ENCODE data around the gene AMOTL2. TPM values are rescaled to one million over a fixed set of nuclear protein-coding genes. Genes with fewer than 3 reads are reported as not detected.

AMOTL2 gene
- total and polyA plus RNA-seq, 4 donors: 12.4 to 118 (median 55.7) TPM

DNA sequence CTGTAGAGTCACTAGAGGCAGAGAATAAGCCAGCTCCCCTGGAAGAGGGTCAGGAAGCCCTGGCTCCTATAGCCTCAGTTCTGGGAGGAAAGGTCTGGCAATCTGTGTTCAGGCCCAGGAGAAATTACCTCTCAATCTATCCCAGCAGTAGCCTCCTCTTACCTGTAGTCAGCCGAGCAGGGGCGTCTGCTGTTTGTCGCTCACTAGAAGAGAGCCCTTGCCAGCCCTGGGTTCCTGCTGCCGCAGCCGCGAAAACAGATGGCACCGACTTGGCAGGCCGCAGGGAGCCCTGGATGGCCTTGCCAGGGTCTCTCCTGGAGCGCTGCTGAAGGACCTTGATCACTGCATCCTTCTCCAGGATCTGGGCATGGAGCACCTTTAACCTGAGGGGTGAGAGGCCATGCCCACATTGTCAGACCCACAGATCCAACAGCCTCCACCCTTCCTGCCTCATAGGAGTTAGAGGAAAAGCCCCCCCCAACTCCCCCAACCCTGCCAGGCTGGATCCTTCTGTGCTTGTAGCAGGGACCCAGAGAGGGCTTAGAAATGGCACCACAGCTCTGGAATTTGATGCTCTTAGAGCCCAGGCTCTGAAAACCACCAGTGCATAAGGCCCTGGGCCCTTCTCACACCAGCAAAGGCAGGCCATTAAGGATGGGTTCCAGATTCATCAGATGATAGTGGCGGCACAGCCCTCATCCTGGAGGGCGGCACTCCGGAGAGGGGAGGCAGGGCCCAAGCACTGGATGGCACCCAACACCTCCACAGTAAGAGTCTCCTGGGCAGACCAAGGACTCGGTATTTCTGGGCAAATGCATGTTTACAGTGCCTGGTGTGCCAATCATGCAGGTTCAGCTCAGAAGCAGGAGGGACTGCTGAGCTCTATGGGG is 14.9 kb downstream of the AMOTL2 start:
- Histone ChIP-seq H3K36me3 (ENCODE audit: control insufficient read depth in 1 of 2, insufficient read depth in 2 of 2, low read length in 1 of 2) (peaks cover 5 to 29% of the 10 kb centered on the region in 2 donors), H3K4me1 (ENCODE audit: control insufficient read depth in 1 of 2, insufficient read depth in 2 of 2, low read length in 2 of 2) (peaks cover 0 to 6% of the 10 kb centered on the region in 2 donors), H3K27ac (ENCODE audit: low read depth in 1 of 2, low read length in 2 of 2) (peak overlapping the region in 1 of 2 donors; percentile 89), H3K27me3 (ENCODE audit: control insufficient read depth in 1 of 2, insufficient read depth in 2 of 2, low read length in 1 of 2) (no peaks in the 10 kb centered on the region), H3K4me3 (ENCODE audit: low read length in 2 of 2) (no peak overlapping the region), H3K9me3 (ENCODE audit: control insufficient read depth, low read length) (no peaks in the 10 kb centered on the region)
- DNase-seq (peak; percentile 42 to 73), ATAC-seq (ENCODE audit: low FRiP score) (no peak)
- 42 to 44% methylated on average over 13 of the region's 13 CpGs for WGBS, 2 donors
- intact Hi-C loops (cut with DNase I): loop anchor here in 1 of 2 donors (2.0 kb wide), 1 partner anchor 45 kb away; no protein-coding TSS in a partner anchor

DNA sequence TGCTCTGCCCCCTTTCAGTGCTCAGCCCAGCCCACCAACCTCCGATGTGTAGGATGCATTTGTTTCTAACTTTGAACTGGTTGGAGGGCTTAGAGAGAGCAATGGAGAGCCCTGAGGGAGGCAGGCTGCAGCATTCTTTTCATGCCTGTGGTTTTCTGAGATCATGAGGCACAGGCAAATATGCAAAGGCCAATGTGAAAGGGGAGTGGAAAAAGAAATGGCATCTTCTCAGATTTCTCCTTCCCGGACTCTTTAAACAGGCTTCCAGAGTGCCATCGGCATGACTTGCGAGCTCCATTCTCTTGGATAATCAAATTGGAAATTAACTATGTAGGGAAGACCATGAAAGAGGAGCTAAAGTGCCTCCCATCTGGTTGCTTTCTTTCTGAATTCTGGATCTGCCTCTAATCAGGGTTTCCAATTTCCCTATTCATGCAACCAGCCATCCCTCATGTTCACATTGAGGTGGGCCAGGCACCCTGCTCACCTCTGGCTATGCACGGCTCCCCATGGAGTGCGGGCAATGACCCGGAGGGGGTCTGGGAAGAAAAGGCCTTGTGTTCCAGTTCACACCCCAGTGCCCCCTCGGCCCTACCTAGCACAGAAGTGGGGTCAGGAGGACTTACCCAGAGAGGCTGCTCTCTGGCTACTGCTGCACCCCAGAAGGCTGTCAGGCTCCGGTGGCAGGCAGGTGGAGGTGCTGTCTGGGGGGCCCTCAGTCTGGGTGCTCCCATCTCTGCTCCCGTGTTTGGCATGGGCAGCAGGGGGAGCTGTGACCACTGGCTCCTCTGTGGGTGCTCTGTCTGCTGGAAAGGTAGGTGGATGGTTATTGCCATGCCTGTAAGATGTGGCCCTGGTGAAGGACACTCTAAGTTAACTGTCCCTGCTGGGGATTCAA is 16.1 kb downstream of the AMOTL2 start:
- Histone ChIP-seq H3K9me3 (ENCODE audit: control insufficient read depth, low read length) (no peaks in the 10 kb centered on the region), H3K4me1 (ENCODE audit: control insufficient read depth in 1 of 2, insufficient read depth in 2 of 2, low read length in 2 of 2) (peaks cover 0 to 6% of the 10 kb centered on the region in 2 donors), H3K27ac (ENCODE audit: low read depth in 1 of 2, low read length in 2 of 2) (peak overlapping the region; percentile 19 to 89), H3K4me3 (ENCODE audit: low read length in 2 of 2) (no peak overlapping the region), H3K27me3 (ENCODE audit: control insufficient read depth in 1 of 2, insufficient read depth in 2 of 2, low read length in 1 of 2) (no peaks in the 10 kb centered on the region), H3K36me3 (ENCODE audit: control insufficient read depth in 1 of 2, insufficient read depth in 2 of 2, low read length in 1 of 2) (peaks cover 6 to 30% of the 10 kb centered on the region in 2 donors)
- DNase-seq (peak; percentile 60 to 75), ATAC-seq (ENCODE audit: low FRiP score) (peak; percentile 73)
- 40 to 42% methylated on average over 10 of the region's 10 CpGs for WGBS, 2 donors
- intact Hi-C loops (cut with DNase I): loop anchor here in 1 of 2 donors (2.0 kb wide), 1 partner anchor 43 kb away; no protein-coding TSS in a partner anchor

DNA sequence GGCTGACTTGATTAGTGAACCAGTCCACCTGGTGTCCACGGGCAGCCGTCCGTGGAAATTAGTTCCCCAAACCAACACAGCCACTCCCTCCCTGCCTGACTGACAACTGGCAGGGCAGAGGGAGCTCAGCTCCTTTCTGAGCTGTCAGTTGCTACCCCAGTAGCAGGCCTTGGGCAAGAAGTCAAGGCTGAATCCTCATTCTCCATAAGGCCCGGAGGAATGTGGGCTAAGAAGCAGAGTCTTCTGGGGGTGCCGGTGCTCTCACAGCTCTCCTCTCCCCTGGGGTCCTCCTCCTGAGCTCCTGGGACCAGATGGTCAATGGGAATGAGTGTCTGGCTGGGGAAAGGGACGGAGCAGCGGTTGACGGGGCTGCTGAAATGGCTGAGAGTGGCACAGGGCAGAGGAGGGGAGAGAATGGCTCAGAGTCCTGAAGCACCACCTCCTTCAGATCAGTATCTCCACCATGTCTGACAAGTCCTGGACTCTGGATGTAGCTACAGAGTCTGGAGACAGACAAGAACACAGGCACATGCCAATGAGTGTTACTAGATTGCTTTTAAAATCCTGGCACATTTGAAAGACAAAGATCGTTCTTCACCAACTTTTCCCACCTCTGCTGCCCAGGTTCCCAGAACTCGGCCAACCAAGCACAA is 16.9 kb downstream of the AMOTL2 start:
- peaks cover 6 to 27% of the 10 kb centered on the region in 2 donors for H3K36me3 ChIP-seq (ENCODE audit: control insufficient read depth in 1 of 2, insufficient read depth in 2 of 2, low read length in 1 of 2)
- no peaks in the 10 kb centered on the region for H3K27me3 ChIP-seq (ENCODE audit: control insufficient read depth in 1 of 2, insufficient read depth in 2 of 2, low read length in 1 of 2)
- no peaks in the 10 kb centered on the region for H3K9me3 ChIP-seq (ENCODE audit: control insufficient read depth, low read length)
- peaks cover 0 to 6% of the 10 kb centered on the region in 2 donors for H3K4me1 ChIP-seq (ENCODE audit: control insufficient read depth in 1 of 2, insufficient read depth in 2 of 2, low read length in 2 of 2)
- intact Hi-C loops (cut with DNase I): no loop called here
- H3K4me3 ChIP-seq (ENCODE audit: low read length in 2 of 2): no peak overlapping the region
- DNase-seq (peak; percentile 42 to 64), ATAC-seq (ENCODE audit: low FRiP score) (peak; percentile 1)
- 48 to 49% methylated on average over 10 of the region's 10 CpGs for WGBS, 2 donors
- peak overlapping the region in 1 of 2 donors; percentile 78 for H3K27ac ChIP-seq (ENCODE audit: low read depth in 1 of 2, low read length in 2 of 2)

DNA sequence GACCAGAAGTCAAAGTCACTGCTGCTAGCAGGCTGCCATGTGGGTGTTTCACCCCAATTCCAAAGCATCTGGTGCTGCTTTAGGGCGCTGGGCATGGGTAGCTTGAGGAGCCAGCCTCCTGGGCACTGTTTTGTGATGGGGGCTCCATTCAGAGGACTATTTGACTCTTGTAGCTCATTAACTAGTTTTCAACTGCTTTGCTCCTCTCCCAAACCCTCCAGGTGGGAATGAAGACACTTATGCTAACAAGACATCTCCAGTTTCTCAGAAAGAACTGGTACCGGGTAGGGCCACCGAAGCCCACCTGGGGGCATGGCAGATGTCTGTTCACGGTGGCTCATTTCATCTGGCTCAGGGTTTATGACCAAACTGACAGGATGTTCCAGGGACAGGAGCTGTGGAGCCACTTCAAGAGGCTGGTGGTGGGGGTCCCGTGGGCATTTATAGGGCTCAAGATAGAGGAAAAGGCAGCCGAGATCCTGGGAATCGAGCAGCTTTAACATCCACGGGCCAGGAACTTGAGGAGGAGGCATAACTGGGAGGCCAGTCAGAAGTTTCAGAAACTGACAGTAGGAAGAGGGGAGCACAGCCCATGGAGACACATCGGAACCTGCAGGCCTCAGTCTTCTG is 17.7 kb downstream of the AMOTL2 start:
- Histone ChIP-seq H3K27ac (ENCODE audit: low read depth in 1 of 2, low read length in 2 of 2) (peak overlapping the region in 1 of 2 donors; percentile 78), H3K4me3 (ENCODE audit: low read length in 2 of 2) (no peak overlapping the region), H3K4me1 (ENCODE audit: control insufficient read depth in 1 of 2, insufficient read depth in 2 of 2, low read length in 2 of 2) (peaks cover 0 to 6% of the 10 kb centered on the region in 2 donors), H3K27me3 (ENCODE audit: control insufficient read depth in 1 of 2, insufficient read depth in 2 of 2, low read length in 1 of 2) (no peaks in the 10 kb centered on the region), H3K36me3 (ENCODE audit: control insufficient read depth in 1 of 2, insufficient read depth in 2 of 2, low read length in 1 of 2) (peaks cover 6 to 23% of the 10 kb centered on the region in 2 donors), H3K9me3 (ENCODE audit: control insufficient read depth, low read length) (no peaks in the 10 kb centered on the region)
- no peak for ATAC-seq (ENCODE audit: low FRiP score)
- WGBS, 2 donors: 80 to 84% methylated on average over 9 of the region's 9 CpGs
- DNase-seq: peak; percentile 10 to 57
- intact Hi-C loops (cut with DNase I): no loop called here

DNA sequence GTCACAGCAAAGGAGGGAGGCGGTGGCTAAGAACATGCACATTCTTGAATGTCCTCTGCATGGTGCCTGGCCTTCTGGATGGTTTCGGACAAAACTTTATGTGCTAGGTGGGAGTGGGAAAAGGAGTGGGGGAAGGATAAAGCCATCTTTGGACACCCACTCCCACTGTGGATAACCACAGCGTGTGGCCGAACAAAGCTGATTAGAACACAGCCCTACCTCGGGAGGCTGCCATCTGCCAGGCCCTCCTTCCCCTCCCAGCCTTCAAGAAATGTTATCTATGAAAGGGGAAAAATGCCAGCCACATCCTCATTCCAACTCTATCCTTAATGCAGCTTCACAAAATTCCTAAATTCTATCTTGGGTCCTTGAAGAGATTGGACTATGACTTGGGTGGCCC is 18.8 kb downstream of the AMOTL2 start:
- peak in 1 of 2 donors; percentile 57 for DNase-seq

DNA sequence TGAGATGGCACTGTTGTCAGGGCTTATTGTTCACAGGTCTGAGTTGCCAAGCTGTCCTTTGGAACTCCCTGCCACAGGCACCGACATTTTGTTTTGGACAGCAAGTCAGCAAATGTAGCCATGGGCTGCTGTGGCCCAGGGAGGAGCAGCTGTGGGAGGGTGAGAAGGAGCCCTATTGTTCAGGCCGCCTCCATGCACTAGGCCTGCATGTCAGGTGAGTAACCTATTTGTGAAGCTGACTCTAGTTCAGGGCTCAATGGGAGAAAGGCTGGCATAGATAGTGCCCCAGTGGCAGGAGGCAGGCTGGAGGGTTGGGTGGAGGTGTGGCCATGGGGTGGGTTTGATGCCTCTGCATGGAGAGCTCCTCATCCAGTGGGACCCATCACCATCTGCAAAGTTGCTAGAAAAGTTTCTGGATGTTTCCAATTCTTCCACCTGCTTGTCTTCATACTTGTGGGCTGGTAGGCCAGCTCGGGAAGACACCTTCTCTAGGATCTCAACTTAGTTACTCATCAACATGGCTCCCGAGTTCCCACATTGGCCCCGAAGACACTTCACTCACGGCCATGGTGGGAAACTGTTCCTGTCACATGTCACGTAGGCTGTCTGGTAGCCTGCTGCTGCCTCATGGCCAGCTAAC is 19.5 kb downstream of the AMOTL2 start:
- Histone ChIP-seq H3K27me3 (ENCODE audit: control insufficient read depth in 1 of 2, insufficient read depth in 2 of 2, low read length in 1 of 2) (no peaks in the 10 kb centered on the region), H3K4me1 (ENCODE audit: control insufficient read depth in 1 of 2, insufficient read depth in 2 of 2, low read length in 2 of 2) (peaks cover 0 to 6% of the 10 kb centered on the region in 2 donors), H3K9me3 (ENCODE audit: control insufficient read depth, low read length) (no peaks in the 10 kb centered on the region), H3K4me3 (ENCODE audit: low read length in 2 of 2) (no peak overlapping the region), H3K27ac (ENCODE audit: low read depth in 1 of 2, low read length in 2 of 2) (peak overlapping the region in 1 of 2 donors; percentile 13), H3K36me3 (ENCODE audit: control insufficient read depth in 1 of 2, insufficient read depth in 2 of 2, low read length in 1 of 2) (peaks cover 6 to 14% of the 10 kb centered on the region in 2 donors)
- intact Hi-C loops (cut with DNase I): no loop called here
- 84 to 90% methylated on average over 7 of the region's 7 CpGs for WGBS, 2 donors
- ATAC-seq (ENCODE audit: low FRiP score): no peak
- DNase-seq: peak; percentile 36 to 55

More for the DNA sequence above, 18.8 kb downstream of the AMOTL2 start:
- H3K36me3 ChIP-seq (ENCODE audit: control insufficient read depth in 1 of 2, insufficient read depth in 2 of 2, low read length in 1 of 2): peaks cover 6 to 17% of the 10 kb centered on the region in 2 donors
- H3K9me3 ChIP-seq (ENCODE audit: control insufficient read depth, low read length): no peaks in the 10 kb centered on the region
- H3K27ac ChIP-seq (ENCODE audit: low read depth in 1 of 2, low read length in 2 of 2): no peak overlapping the region
- no peak for ATAC-seq (ENCODE audit: low FRiP score)
- no peaks in the 10 kb centered on the region for H3K27me3 ChIP-seq (ENCODE audit: control insufficient read depth in 1 of 2, insufficient read depth in 2 of 2, low read length in 1 of 2)
- peaks cover 0 to 6% of the 10 kb centered on the region in 2 donors for H3K4me1 ChIP-seq (ENCODE audit: control insufficient read depth in 1 of 2, insufficient read depth in 2 of 2, low read length in 2 of 2)
- intact Hi-C loops (cut with DNase I): no loop called here
- 76 to 82% methylated on average over 5 of the region's 5 CpGs for WGBS, 2 donors
- H3K4me3 ChIP-seq (ENCODE audit: low read length in 2 of 2): no peak overlapping the region

DNA sequence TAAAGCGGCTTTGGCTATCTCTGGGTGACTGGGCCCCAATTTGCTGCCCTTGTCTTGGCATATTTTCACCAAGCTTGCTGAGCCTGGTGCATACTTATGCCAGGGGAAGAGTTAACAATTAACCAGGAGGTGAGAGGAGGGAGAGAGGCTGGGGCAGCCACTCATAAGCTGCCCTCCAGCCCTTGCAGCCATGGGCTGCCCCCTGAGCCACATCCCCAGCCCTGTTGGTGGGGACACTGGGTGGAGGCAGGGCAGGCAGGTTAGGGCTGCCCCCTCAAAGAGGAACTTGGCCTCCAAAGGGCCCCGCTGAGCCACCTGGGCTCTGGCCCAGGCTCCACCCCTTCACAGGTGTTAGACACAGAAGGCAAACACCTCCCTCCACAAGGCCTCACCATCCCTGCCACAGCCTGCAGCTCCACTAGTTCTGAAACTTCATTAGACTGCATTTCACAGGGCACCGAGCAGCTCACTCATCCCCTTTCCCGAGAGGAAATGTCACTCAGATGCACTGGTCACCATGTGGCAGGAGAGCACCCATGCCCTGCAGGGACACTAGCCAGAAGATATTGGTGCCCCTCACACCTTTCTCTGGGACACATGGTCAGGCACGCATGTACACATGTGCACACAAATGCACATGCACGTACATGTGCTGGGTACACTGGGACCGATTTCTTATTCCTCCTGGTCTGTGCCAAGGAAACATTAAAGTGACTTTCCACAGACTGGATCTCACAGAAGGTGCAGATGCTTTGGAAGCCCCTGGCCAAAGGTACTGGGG is 20.2 kb downstream of the AMOTL2 start:
- H3K27ac ChIP-seq (ENCODE audit: low read depth in 1 of 2, low read length in 2 of 2): peak overlapping the region in 1 of 2 donors; percentile 6
- H3K27me3 ChIP-seq (ENCODE audit: control insufficient read depth in 1 of 2, insufficient read depth in 2 of 2, low read length in 1 of 2): no peaks in the 10 kb centered on the region
- DNase-seq: peak; percentile 32 to 63
- H3K9me3 ChIP-seq (ENCODE audit: control insufficient read depth, low read length): no peaks in the 10 kb centered on the region
- 78 to 82% methylated on average over 7 of the region's 7 CpGs for WGBS, 2 donors
- H3K4me3 ChIP-seq (ENCODE audit: low read length in 2 of 2): no peak overlapping the region
- intact Hi-C loops (cut with DNase I): no loop called here
- H3K36me3 ChIP-seq (ENCODE audit: control insufficient read depth in 1 of 2, insufficient read depth in 2 of 2, low read length in 1 of 2): peaks cover 6 to 13% of the 10 kb centered on the region in 2 donors
- no peak for ATAC-seq (ENCODE audit: low FRiP score)
- peaks cover 0 to 6% of the 10 kb centered on the region in 2 donors for H3K4me1 ChIP-seq (ENCODE audit: control insufficient read depth in 1 of 2, insufficient read depth in 2 of 2, low read length in 2 of 2)
